ENCODE measurements around the gene DHRS2. TPM values are rescaled to one million over a fixed set of nuclear protein-coding genes. Genes with fewer than 3 reads are reported as not detected.

Gene DHRS2
- polyA plus RNA-seq, 1 donor (not counting 4 experiments of a cell fraction or from before 2014, with no cell fraction given): 0.14 TPM

DNA sequence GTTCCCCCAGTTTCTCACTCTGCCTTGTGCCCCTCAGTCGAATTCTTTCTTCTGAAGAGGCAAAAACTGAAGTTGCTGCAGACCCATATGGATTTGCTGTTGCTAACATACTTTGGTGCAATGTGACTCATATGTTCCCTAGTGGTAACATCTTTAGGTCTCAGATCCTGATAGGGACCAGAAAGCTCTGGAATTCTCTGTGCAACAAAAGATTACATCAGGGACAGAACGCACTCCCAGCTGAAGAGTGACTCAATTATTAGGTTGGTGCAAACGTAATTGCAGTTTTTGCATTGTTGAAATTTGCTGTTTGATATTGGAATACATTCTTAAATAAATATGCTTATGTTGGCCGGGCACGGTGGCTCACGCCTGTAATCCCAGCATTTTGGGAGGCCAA is 8.2 kb upstream of the DHRS2 start:
- FAIRE-seq (no peak), DNase-seq (ENCODE audit: low read depth, low spot score) (no peak)
- Histone ChIP-seq H3K9me1 (ENCODE audit: control insufficient read depth, extremely low read depth, insufficient read depth, low read length) (no peaks in the 10 kb centered on the region), H3K9me3 (ENCODE audit: control insufficient read depth, low read depth, low read length) (peaks cover 2% of the 10 kb centered on the region), H3K27me3 (ENCODE audit: control insufficient read depth, extremely low read depth, insufficient read depth, low read length) (no peaks in the 10 kb centered on the region), H4K20me1 (ENCODE audit: control insufficient read depth, extremely low read depth, insufficient read depth, low read length) (no peaks in the 10 kb centered on the region), H3K4me1 (ENCODE audit: control insufficient read depth, extremely low read depth, insufficient read depth, low read length) (peaks cover 4% of the 10 kb centered on the region), H2AFZ (ENCODE audit: control insufficient read depth, low read length) (no peak overlapping the region), H3K36me3 (ENCODE audit: control insufficient read depth in 2 of 2, extremely low read depth in 1 of 2, insufficient read depth in 2 of 2, low read length in 2 of 2) (no peaks in the 10 kb centered on the region), H3K4me3 (ENCODE audit: control insufficient read depth in 2 of 3, extremely low read depth in 1 of 3, insufficient read depth in 2 of 3, low read depth in 1 of 3, low read length in 3 of 3) (no peak overlapping the region), H3K4me2 (ENCODE audit: control insufficient read depth, extremely low read depth, insufficient read depth, low read depth, low read length) (no peak overlapping the region), H3K9ac (ENCODE audit: control insufficient read depth, extremely low read depth, insufficient read depth, low read length) (no peak overlapping the region), H3K27ac (ENCODE audit: control insufficient read depth, insufficient read depth, low read length) (no peak overlapping the region), H3K79me2 (ENCODE audit: control insufficient read depth, insufficient read depth, low read length) (no peaks in the 10 kb centered on the region)
- dilution Hi-C loops (cut with MboI; ENCODE audit: extremely low pct_ligation_motif_present, low sequenced_read_pairs): no loop called here
- TF ChIP-seq EZH2 (IDR thresholded peaks at IDR 0.05; ENCODE audit: low read length): no peak
- TF ChIP-seq, protein P1, sequence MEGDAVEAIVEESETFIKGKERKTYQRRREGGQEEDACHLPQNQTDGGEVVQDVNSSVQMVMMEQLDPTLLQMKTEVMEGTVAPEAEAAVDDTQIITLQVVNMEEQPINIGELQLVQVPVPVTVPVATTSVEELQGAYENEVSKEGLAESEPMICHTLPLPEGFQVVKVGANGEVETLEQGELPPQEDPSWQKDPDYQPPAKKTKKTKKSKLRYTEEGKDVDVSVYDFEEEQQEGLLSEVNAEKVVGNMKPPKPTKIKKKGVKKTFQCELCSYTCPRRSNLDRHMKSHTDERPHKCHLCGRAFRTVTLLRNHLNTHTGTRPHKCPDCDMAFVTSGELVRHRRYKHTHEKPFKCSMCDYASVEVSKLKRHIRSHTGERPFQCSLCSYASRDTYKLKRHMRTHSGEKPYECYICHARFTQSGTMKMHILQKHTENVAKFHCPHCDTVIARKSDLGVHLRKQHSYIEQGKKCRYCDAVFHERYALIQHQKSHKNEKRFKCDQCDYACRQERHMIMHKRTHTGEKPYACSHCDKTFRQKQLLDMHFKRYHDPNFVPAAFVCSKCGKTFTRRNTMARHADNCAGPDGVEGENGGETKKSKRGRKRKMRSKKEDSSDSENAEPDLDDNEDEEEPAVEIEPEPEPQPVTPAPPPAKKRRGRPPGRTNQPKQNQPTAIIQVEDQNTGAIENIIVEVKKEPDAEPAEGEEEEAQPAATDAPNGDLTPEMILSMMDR (optimal IDR thresholded peaks at IDR 0.05 in 1 of 3, IDR thresholded peaks at IDR 0.05 in 1 of 3, conservative IDR thresholded peaks at IDR 0.05 in 1 of 3; ENCODE audit: extremely low read depth in 1 of 3, insufficient read depth in 2 of 3, low read length in 3 of 3): no peak

DNA sequence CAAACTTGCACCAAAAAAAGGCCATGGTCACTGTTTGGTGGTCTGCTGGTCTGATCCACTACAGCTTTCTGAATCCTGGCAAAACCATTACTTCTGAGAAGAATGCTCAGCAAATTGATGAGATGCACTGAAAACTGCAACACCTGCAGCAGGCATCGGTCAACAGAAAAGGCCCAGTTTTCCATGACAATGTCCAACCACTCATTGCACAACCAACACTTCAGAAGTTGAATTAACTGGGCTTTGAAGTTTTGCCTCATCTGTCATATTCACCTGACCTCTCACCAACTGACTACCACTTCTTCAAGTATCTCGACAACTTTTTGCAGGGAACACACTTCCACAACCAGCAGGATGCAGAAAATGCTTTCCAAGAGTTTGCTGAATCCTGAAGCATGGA is 7.0 kb upstream of the DHRS2 start:
- Histone ChIP-seq H3K27me3 (ENCODE audit: control insufficient read depth, extremely low read depth, insufficient read depth, low read length) (no peaks in the 10 kb centered on the region), H3K36me3 (ENCODE audit: control insufficient read depth in 2 of 2, extremely low read depth in 1 of 2, insufficient read depth in 2 of 2, low read length in 2 of 2) (no peaks in the 10 kb centered on the region), H3K9me3 (ENCODE audit: control insufficient read depth, low read depth, low read length) (peaks cover 2% of the 10 kb centered on the region), H3K9ac (ENCODE audit: control insufficient read depth, extremely low read depth, insufficient read depth, low read length) (no peak overlapping the region), H2AFZ (ENCODE audit: control insufficient read depth, low read length) (no peak overlapping the region), H3K4me2 (ENCODE audit: control insufficient read depth, extremely low read depth, insufficient read depth, low read depth, low read length) (no peak overlapping the region), H3K4me3 (ENCODE audit: control insufficient read depth in 2 of 3, extremely low read depth in 1 of 3, insufficient read depth in 2 of 3, low read depth in 1 of 3, low read length in 3 of 3) (no peak overlapping the region), H3K79me2 (ENCODE audit: control insufficient read depth, insufficient read depth, low read length) (no peaks in the 10 kb centered on the region), H3K27ac (ENCODE audit: control insufficient read depth, insufficient read depth, low read length) (no peak overlapping the region), H3K4me1 (ENCODE audit: control insufficient read depth, extremely low read depth, insufficient read depth, low read length) (peaks cover 4% of the 10 kb centered on the region), H4K20me1 (ENCODE audit: control insufficient read depth, extremely low read depth, insufficient read depth, low read length) (no peaks in the 10 kb centered on the region), H3K9me1 (ENCODE audit: control insufficient read depth, extremely low read depth, insufficient read depth, low read length) (no peaks in the 10 kb centered on the region)
- TF ChIP-seq EZH2 (IDR thresholded peaks at IDR 0.05; ENCODE audit: low read length): no peak
- no peak for DNase-seq (ENCODE audit: low read depth, low spot score)
- dilution Hi-C loops (cut with MboI; ENCODE audit: extremely low pct_ligation_motif_present, low sequenced_read_pairs): no loop called here
- FAIRE-seq: no peak

DNA sequence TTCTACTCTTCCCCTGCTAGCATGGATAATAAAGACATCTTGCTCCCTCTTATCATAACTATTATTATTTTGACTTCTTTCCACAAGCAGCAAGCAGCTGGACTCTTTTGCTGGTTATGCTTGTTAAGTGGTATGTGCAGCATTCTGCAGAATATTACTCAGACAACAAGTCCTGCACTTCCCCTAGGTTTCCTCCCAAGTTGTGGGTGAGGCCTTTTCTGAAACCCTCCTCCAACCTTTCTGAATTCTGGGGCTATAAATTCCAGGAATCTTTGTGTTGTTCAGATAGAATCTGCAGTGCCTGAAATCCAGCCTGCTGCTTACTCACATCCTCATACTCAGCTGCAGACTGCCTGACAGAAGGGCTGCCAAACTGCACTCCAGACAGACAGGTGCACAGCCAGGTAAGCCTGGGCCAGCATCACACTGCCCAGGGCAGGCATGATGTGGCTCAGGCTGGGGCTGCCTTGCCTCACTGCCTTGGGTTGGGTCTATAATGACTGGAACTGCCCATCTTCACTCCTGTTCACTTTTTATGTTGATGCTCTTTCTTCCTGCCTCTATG is 6.2 kb upstream of the DHRS2 start:
- FAIRE-seq (no peak), DNase-seq (ENCODE audit: low read depth, low spot score) (no peak)
- dilution Hi-C loops (cut with MboI; ENCODE audit: extremely low pct_ligation_motif_present, low sequenced_read_pairs): no loop called here
- H3K9ac ChIP-seq (ENCODE audit: control insufficient read depth, extremely low read depth, insufficient read depth, low read length): no peak overlapping the region
- peaks cover 2% of the 10 kb centered on the region for H3K9me3 ChIP-seq (ENCODE audit: control insufficient read depth, low read depth, low read length)
- H2AFZ ChIP-seq (ENCODE audit: control insufficient read depth, low read length): no peak overlapping the region
- no peak overlapping the region for H3K27ac ChIP-seq (ENCODE audit: control insufficient read depth, insufficient read depth, low read length)
- TF ChIP-seq, protein P1 (optimal IDR thresholded peaks at IDR 0.05 in 1 of 3, IDR thresholded peaks at IDR 0.05 in 1 of 3, conservative IDR thresholded peaks at IDR 0.05 in 1 of 3; ENCODE audit: extremely low read depth in 1 of 3, insufficient read depth in 2 of 3, low read length in 3 of 3): no peak
- no peak for TF ChIP-seq EZH2 (IDR thresholded peaks at IDR 0.05; ENCODE audit: low read length)
- no peaks in the 10 kb centered on the region for H3K36me3 ChIP-seq (ENCODE audit: control insufficient read depth in 2 of 2, extremely low read depth in 1 of 2, insufficient read depth in 2 of 2, low read length in 2 of 2)
- H3K9me1 ChIP-seq (ENCODE audit: control insufficient read depth, extremely low read depth, insufficient read depth, low read length): no peaks in the 10 kb centered on the region
- no peaks in the 10 kb centered on the region for H3K27me3 ChIP-seq (ENCODE audit: control insufficient read depth, extremely low read depth, insufficient read depth, low read length)
- H3K79me2 ChIP-seq (ENCODE audit: control insufficient read depth, insufficient read depth, low read length): no peaks in the 10 kb centered on the region
- H3K4me1 ChIP-seq (ENCODE audit: control insufficient read depth, extremely low read depth, insufficient read depth, low read length): peaks cover 4% of the 10 kb centered on the region
- H3K4me3 ChIP-seq (ENCODE audit: control insufficient read depth in 2 of 3, extremely low read depth in 1 of 3, insufficient read depth in 2 of 3, low read depth in 1 of 3, low read length in 3 of 3): no peak overlapping the region
- no peak overlapping the region for H3K4me2 ChIP-seq (ENCODE audit: control insufficient read depth, extremely low read depth, insufficient read depth, low read depth, low read length)
- no peaks in the 10 kb centered on the region for H4K20me1 ChIP-seq (ENCODE audit: control insufficient read depth, extremely low read depth, insufficient read depth, low read length)

Measured in keratinocyte (primary cell).